GM21423 (cell line): ENCODE data around the gene TRAF2.
"Not testable (repeated sequence)": the region's sequence is repeated elsewhere in the genome, so short reads cannot be mapped to it uniquely, and the experiment has no call there.

ENCODE experiments used
- ATAC-seq: cut with Tn5 transposase; IDR thresholded peaks from one replicate; pipeline ENCODE4 v1.9.1; 2021; ENCODE audit warnings: mild to moderate bottlenecking, moderate library complexity; ENCODE audit not compliant: unreplicated experiment

The TRAF2 gene

GRCh38 chr9:136876476-136876875 is 9.8 kb upstream of the TRAF2 start:
- ATAC-seq, result no peak

- ATAC-seq, result no peak
Observed at GRCh38 chr9:136880651-136881050, 5.7 kb upstream of the TRAF2 start.

- ATAC-seq, result peak; percentile 22
Observed at GRCh38 chr9:136881691-136882108, 4.6 kb upstream of the TRAF2 start.

- peak; percentile 25 for ATAC-seq
Observed at GRCh38 chr9:136882109-136882946, 4.0 kb upstream of the TRAF2 start.

DNA sequence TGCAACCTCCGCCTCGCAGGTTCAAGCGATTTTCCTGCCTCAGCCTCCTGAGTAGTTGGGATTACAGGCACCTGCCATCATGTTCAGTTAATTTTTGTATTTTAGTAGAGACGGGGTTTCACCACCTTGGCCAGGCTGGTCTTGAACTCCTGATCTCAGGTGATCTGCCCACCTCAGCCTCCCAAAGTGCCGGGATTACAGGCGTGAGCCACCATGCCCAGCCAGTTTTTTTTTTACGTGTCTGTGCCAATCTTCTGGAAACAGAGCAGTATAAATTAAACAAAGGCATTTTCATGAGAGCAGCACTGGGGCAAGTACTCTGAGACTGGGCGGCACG is 3.4 kb upstream of the TRAF2 start:
- not testable (repeated sequence) for ATAC-seq

- not testable (repeated sequence) for ATAC-seq
Observed at GRCh38 chr9:136883670-136884069, 2.6 kb upstream of the TRAF2 start.

GRCh38 chr9:136886610-136887597 is 588 bp downstream of the TRAF2 start:
- ATAC-seq, result peak; percentile 32

DNA sequence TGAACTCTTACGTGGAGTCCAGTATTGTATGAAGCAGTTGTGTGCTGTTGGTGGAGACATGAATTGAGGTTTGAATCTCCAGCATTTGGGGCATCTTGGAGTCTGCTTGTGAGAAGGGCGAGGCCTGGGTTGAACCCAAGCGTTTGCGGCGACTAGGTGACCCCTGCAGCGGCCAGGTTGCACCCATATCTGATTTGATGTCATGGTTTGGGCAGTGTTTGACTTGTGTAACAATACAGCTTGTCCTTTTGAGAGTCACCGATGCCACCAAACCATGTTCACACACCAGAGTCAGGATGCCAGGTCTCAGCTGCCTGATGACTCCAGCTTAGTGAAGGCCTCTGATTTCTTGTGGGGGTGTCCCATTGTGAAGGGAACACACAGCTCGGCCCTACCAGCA is 2.1 kb downstream of the TRAF2 start:
- no peak for ATAC-seq

DNA sequence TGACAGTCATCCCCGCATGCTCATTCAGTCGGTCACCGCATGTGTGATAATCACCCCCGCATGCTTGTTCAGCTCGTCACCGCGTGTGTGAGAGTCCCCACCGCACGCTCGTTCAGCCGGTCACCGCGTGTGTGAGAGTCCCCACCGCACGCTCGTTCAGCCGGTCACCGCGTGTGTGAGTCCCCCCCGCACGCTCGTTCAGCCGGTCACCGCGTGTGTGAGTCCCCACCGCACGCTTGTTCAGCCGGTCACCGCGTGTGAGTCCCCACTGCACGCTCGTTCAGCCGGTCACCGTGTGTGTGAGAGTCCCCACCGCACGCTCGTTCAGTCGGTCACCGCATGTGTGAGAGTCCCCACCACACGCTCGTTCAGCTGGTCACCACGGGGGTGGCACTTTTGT is 3.5 kb downstream of the TRAF2 start:
- ATAC-seq, result no peak

DNA sequence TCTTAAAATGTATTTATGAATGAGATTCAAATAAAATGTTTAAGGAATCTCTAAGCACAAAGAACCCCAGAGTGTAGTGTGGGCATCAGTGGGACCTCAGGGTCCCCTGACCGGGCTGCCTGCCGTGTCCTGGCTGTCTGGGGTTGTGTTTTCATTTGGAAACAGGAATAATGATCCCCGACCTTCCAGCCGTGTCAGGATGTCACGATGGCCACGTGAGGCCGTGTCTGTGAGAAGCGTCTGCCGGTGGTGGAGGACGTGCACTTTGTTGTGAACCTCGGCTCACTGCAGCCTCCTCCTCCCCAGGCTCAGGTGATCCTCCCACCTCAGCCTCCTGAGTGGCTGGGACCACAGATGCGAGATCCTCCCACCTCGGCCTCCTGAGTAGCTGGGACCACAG is 4.3 kb downstream of the TRAF2 start:
- ATAC-seq, result no peak

GRCh38 chr9:136896027-136896426 is 9.7 kb downstream of the TRAF2 start:
- no peak for ATAC-seq

- no peak for ATAC-seq
Observed at GRCh38 chr9:136898483-136899100, 12.3 kb downstream of the TRAF2 start.

DNA sequence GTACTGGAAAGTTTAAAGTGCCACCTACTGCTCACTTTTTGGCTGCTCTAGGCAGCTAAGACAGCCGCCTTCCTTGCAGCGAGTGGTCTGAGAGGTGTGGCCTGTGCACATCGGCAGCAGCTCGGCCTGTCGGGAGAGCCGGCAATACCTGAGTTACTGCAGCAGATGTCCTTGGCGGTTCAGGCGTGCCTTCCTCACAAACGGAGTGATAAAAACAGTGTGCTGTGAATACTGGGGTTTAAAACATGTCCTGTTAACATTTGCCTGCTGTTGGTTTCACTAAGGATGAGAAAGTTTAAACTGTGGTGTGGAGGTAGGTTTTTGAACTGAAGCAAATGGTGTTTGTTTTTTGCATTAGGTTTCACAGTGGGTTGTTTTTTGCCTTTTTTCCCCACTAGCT is 12.9 kb downstream of the TRAF2 start:
- ATAC-seq, result no peak

DNA sequence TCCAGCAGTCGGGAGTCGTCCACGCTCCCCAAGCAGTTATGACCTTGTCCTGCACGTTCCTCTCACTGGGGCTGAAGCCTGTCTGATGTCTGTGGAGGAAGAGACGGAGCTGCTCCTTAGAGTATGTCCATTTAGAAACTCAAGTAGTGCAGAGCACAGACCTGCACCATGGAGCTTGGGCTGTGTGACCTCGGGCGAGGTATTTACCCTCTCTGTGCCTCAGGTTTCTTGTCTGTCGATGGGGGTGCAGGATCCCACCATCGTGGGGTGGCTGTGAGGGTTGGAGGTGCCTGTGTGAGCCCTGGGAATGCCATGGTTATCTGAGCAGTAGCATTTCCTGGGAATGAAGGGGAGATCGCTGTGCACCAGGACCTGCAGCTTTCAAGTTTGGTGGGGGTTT is 14.2 kb downstream of the TRAF2 start:
- no peak for ATAC-seq

DNA sequence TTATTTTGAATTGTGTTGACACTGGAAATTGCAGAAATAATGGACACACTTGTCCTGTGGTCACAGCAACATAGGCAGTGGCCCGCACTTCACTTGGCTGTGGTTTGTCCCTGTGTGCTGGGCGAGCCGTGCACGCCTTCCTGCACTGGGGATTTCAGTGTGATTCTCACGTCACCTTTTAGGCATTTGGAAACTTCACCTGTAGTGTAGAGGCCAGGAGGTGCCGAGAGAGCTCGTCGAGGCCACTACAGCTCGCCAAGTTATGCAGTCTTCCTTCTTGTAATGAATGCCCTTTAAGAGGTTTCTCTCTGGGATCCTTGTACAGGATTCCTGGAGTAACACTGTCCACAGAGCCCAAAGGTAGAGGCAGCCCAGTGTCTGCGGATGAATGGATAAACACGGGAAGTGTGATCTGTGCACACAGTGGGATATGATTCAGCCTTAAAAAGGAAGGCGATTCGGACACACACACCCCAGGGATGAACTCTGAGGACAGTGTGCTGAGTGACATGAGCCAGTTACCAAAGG is 14.7 kb downstream of the TRAF2 start:
- no peak for ATAC-seq

DNA sequence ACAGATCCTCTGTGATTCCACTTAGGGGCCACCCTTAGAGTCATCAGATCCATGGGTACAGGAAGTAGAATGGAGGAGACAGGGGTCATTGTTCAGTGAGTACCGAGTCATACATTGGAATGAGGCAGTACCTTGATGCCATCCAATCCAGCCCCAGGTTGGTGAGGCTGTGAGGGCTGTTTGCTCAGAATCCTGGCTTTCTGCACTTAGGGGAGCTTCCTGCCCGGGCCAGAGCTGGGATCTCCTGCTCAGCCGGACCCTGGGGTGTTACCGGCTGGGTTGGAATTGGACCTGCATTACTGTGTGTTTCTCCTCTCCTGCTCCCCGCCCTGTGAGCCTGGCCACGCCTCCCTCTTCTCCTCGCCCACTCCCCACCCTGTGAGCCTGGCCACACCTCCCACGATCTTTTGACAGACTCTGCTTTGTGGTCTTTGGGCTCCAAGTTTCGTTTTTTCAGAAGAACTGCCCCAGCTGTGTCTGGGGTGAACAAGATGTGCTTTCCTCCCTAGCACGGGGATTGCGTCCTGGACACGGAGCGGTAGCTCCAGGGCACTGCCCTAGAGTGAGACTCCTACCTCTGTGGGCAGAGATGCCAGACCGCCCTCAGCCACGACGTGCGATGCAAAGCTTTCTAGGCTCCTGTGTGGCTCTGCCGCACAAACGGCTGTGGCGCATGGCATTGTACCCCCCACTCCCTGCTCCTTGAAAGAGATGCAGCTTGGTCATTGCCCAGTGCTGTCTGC is 15.4 kb downstream of the TRAF2 start:
- peak; percentile 55 for ATAC-seq

- peak; percentile 49 for ATAC-seq
Observed at GRCh38 chr9:136902259-136902821, 16.0 kb downstream of the TRAF2 start.

- ATAC-seq, result no peak
Observed at GRCh38 chr9:136903041-136903554, 16.8 kb downstream of the TRAF2 start.

GRCh38 chr9:136906266-136906665 is 19.9 kb downstream of the TRAF2 start:
- no peak for ATAC-seq
